Measurements from ENCODE around the gene POLN. TPM values are rescaled to one million over a fixed set of nuclear protein-coding genes. Genes with fewer than 3 reads are reported as not detected.

Gene POLN
- total RNA-seq, 2 experiments from 2014 or later: 0.92 to 1.0 TPM

- H3K27me3 Mint-ChIP-seq: no peaks in the 10 kb centered on the region
- peak; percentile 79 for DNase-seq
These were observed 19.4 kb upstream of the POLN start for GRCh38 chr4:2261110-2261852.

GRCh38 chr4:2260344-2261109 is 18.6 kb upstream of the POLN start:
- peak overlapping the region; percentile 65 for H3K4me3 Mint-ChIP-seq
- DNase-seq: peak; percentile 2
- H3K27ac Mint-ChIP-seq: no peak overlapping the region
- H3K4me1 Mint-ChIP-seq: peaks cover 1% of the 10 kb centered on the region
- no peaks in the 10 kb centered on the region for H3K9me3 Mint-ChIP-seq
- no peaks in the 10 kb centered on the region for H3K27me3 Mint-ChIP-seq
- H3K36me3 Mint-ChIP-seq: no peaks in the 10 kb centered on the region

More at GRCh38 chr4:2261110-2261852, 19.4 kb upstream of the POLN start:
- Mint-ChIP-seq H3K27ac (no peak overlapping the region), H3K4me1 (peaks cover 1% of the 10 kb centered on the region), H3K4me3 (peak overlapping the region; percentile 65), H3K9me3 (no peaks in the 10 kb centered on the region), H3K36me3 (no peaks in the 10 kb centered on the region)

GRCh38 chr4:2259541-2260343 is 17.8 kb upstream of the POLN start:
- H3K4me1 Mint-ChIP-seq: peaks cover 1% of the 10 kb centered on the region
- no peak overlapping the region for H3K4me3 Mint-ChIP-seq
- H3K27me3 Mint-ChIP-seq: no peaks in the 10 kb centered on the region
- DNase-seq: peak; percentile 0
- no peaks in the 10 kb centered on the region for H3K36me3 Mint-ChIP-seq
- H3K27ac Mint-ChIP-seq: no peak overlapping the region
- H3K9me3 Mint-ChIP-seq: no peaks in the 10 kb centered on the region

- Mint-ChIP-seq H3K27me3 (no peaks in the 10 kb centered on the region), H3K36me3 (no peaks in the 10 kb centered on the region), H3K27ac (no peak overlapping the region), H3K9me3 (no peaks in the 10 kb centered on the region), H3K4me1 (peaks cover 1% of the 10 kb centered on the region), H3K4me3 (no peak overlapping the region)
- DNase-seq: peak; percentile 0
These were observed 17.2 kb upstream of the POLN start for GRCh38 chr4:2259036-2259540.

- no peaks in the 10 kb centered on the region for H3K9me3 Mint-ChIP-seq
- H3K4me3 Mint-ChIP-seq: no peak overlapping the region
- no peaks in the 10 kb centered on the region for H3K36me3 Mint-ChIP-seq
- peak; percentile 0 for DNase-seq
- no peaks in the 10 kb centered on the region for H3K4me1 Mint-ChIP-seq
- H3K27me3 Mint-ChIP-seq: no peaks in the 10 kb centered on the region
- no peak overlapping the region for H3K27ac Mint-ChIP-seq
These were observed 16.4 kb upstream of the POLN start for GRCh38 chr4:2258091-2259035.

- no peaks in the 10 kb centered on the region for H3K27me3 Mint-ChIP-seq
- DNase-seq: peak; percentile 0
- H3K27ac Mint-ChIP-seq: no peak overlapping the region
- H3K4me1 Mint-ChIP-seq: no peaks in the 10 kb centered on the region
- no peaks in the 10 kb centered on the region for H3K36me3 Mint-ChIP-seq
- H3K9me3 Mint-ChIP-seq: no peaks in the 10 kb centered on the region
- H3K4me3 Mint-ChIP-seq: no peak overlapping the region
These were observed 15.6 kb upstream of the POLN start for GRCh38 chr4:2257361-2258081.

GRCh38 chr4:2256781-2257191 is 14.9 kb upstream of the POLN start:
- Mint-ChIP-seq H3K9me3 (no peaks in the 10 kb centered on the region), H3K4me3 (no peak overlapping the region), H3K4me1 (no peaks in the 10 kb centered on the region), H3K27ac (no peak overlapping the region), H3K36me3 (no peaks in the 10 kb centered on the region), H3K27me3 (no peaks in the 10 kb centered on the region)
- DNase-seq: peak; percentile 0

- Mint-ChIP-seq H3K27me3 (no peaks in the 10 kb centered on the region), H3K4me1 (no peaks in the 10 kb centered on the region), H3K27ac (no peak overlapping the region), H3K4me3 (no peak overlapping the region), H3K36me3 (no peaks in the 10 kb centered on the region), H3K9me3 (no peaks in the 10 kb centered on the region)
- no peak for DNase-seq
These were observed 14.3 kb upstream of the POLN start for GRCh38 chr4:2256156-2256731.

GRCh38 chr4:2255501-2256155 is 13.7 kb upstream of the POLN start:
- DNase-seq: peak; percentile 0
- Mint-ChIP-seq H3K9me3 (no peaks in the 10 kb centered on the region), H3K27me3 (no peaks in the 10 kb centered on the region), H3K27ac (no peak overlapping the region), H3K4me3 (no peak overlapping the region), H3K4me1 (no peaks in the 10 kb centered on the region), H3K36me3 (no peaks in the 10 kb centered on the region)

GRCh38 chr4:2254665-2255500 is 13.0 kb upstream of the POLN start:
- Mint-ChIP-seq H3K4me3 (no peak overlapping the region), H3K27me3 (no peaks in the 10 kb centered on the region), H3K4me1 (no peaks in the 10 kb centered on the region), H3K9me3 (no peaks in the 10 kb centered on the region), H3K36me3 (no peaks in the 10 kb centered on the region), H3K27ac (no peak overlapping the region)
- no peak for DNase-seq

- Mint-ChIP-seq H3K4me1 (no peaks in the 10 kb centered on the region), H3K27ac (no peak overlapping the region), H3K27me3 (no peaks in the 10 kb centered on the region), H3K4me3 (no peak overlapping the region), H3K9me3 (no peaks in the 10 kb centered on the region), H3K36me3 (no peaks in the 10 kb centered on the region)
- DNase-seq: peak; percentile 0
These were observed 11.5 kb upstream of the POLN start for GRCh38 chr4:2253160-2254084.
